ENCODE results near the gene VTI1A. TPM values are rescaled to one million over a fixed set of nuclear protein-coding genes. Genes with fewer than 3 reads are reported as not detected.

Gene VTI1A
- total RNA-seq, 1 donor from 2014 or later = 39.9 TPM

- Mint-ChIP-seq H3K27me3 (ENCODE audit: insufficient read depth) (peaks cover 2% of the 10 kb centered on the region), H3K36me3 (ENCODE audit: low read depth) (peaks cover 2% of the 10 kb centered on the region), H3K27ac (no peak overlapping the region), H3K4me3 (no peak overlapping the region), H3K9me3 (peaks cover 11% of the 10 kb centered on the region), H3K4me1 (ENCODE audit: low read depth) (no peaks in the 10 kb centered on the region)
- no peak for DNase-seq (ENCODE audit: low spot score)
- intact Hi-C loops (cut with micrococcal nuclease) = no loop called here
Measured at GRCh38 chr10:112794201-112794600, 347.2 kb downstream of the VTI1A start.

DNA sequence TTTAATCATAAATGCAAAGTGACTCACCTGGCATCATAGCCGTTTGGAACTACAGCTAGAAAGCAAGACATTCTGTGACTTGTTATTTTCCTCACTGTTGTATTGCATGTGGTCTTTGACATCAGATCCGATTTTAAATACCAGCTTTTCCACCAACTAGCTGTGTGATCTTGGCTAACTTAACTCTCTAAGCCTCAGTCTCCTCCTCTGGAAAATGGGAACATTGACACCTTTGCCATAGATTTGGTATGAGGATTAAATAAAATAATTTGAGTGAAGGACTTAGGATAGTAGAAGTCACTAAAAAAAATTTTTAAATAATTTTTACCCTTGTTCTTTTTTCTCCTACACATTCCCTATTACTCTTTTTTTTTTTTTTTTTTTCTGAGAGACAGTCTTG is 348.1 kb downstream of the VTI1A start:
- Mint-ChIP-seq H3K4me1 (ENCODE audit: low read depth) (no peaks in the 10 kb centered on the region), H3K4me3 (no peak overlapping the region)

GRCh38 chr10:112797197-112797596 is 350.2 kb downstream of the VTI1A start:
- Mint-ChIP-seq H3K27me3 (ENCODE audit: insufficient read depth) (peaks cover 2% of the 10 kb centered on the region), H3K9me3 (no peaks in the 10 kb centered on the region), H3K27ac (no peak overlapping the region), H3K4me1 (ENCODE audit: low read depth) (no peaks in the 10 kb centered on the region), H3K36me3 (ENCODE audit: low read depth) (no peaks in the 10 kb centered on the region), H3K4me3 (no peak overlapping the region)
- intact Hi-C loops (cut with micrococcal nuclease) = no loop called here
- DNase-seq (ENCODE audit: low spot score) = no peak

More for the DNA sequence above, 348.1 kb downstream of the VTI1A start:
- Mint-ChIP-seq H3K27me3 (ENCODE audit: insufficient read depth) (peaks cover 2% of the 10 kb centered on the region), H3K9me3 (peaks cover 7% of the 10 kb centered on the region), H3K36me3 (ENCODE audit: low read depth) (no peaks in the 10 kb centered on the region), H3K27ac (no peak overlapping the region)
- DNase-seq (ENCODE audit: low spot score) = no peak
- intact Hi-C loops (cut with micrococcal nuclease) = no loop called here

DNA sequence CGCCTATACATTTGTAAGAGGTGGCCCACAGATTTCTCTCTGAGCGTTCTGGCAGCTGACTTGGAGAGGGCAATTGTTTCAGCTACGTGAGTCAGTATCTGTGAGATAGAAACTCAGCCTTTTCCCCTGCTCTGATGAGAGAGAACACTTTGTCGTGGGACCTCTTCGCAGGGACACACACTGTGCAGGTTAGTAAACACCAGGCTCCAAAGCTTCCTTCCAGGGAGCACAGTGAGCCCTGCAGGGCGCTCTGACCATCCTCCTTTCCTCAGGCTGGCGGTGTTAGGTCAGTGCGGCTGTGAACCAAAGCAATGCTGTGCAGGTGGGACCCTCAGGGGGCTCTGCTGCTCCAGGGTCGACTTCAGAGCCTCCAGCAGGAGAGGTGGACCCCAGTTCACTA is 350.8 kb downstream of the VTI1A start:
- no peak overlapping the region for H3K4me3 Mint-ChIP-seq
- DNase-seq (ENCODE audit: low spot score) = no peak
- no peaks in the 10 kb centered on the region for H3K9me3 Mint-ChIP-seq
- no peaks in the 10 kb centered on the region for H3K4me1 Mint-ChIP-seq (ENCODE audit: low read depth)
- H3K27ac Mint-ChIP-seq = no peak overlapping the region
- intact Hi-C loops (cut with micrococcal nuclease) = no loop called here
- H3K36me3 Mint-ChIP-seq (ENCODE audit: low read depth) = no peaks in the 10 kb centered on the region
- H3K27me3 Mint-ChIP-seq (ENCODE audit: insufficient read depth) = peaks cover 2% of the 10 kb centered on the region

GRCh38 chr10:112799038-112799437 is 352.0 kb downstream of the VTI1A start:
- Mint-ChIP-seq H3K9me3 (no peaks in the 10 kb centered on the region), H3K4me1 (ENCODE audit: low read depth) (no peaks in the 10 kb centered on the region), H3K27ac (no peak overlapping the region), H3K4me3 (no peak overlapping the region), H3K27me3 (ENCODE audit: insufficient read depth) (peaks cover 2% of the 10 kb centered on the region), H3K36me3 (ENCODE audit: low read depth) (no peaks in the 10 kb centered on the region)
- DNase-seq (ENCODE audit: low spot score) = no peak
- intact Hi-C loops (cut with micrococcal nuclease) = no loop called here

DNA sequence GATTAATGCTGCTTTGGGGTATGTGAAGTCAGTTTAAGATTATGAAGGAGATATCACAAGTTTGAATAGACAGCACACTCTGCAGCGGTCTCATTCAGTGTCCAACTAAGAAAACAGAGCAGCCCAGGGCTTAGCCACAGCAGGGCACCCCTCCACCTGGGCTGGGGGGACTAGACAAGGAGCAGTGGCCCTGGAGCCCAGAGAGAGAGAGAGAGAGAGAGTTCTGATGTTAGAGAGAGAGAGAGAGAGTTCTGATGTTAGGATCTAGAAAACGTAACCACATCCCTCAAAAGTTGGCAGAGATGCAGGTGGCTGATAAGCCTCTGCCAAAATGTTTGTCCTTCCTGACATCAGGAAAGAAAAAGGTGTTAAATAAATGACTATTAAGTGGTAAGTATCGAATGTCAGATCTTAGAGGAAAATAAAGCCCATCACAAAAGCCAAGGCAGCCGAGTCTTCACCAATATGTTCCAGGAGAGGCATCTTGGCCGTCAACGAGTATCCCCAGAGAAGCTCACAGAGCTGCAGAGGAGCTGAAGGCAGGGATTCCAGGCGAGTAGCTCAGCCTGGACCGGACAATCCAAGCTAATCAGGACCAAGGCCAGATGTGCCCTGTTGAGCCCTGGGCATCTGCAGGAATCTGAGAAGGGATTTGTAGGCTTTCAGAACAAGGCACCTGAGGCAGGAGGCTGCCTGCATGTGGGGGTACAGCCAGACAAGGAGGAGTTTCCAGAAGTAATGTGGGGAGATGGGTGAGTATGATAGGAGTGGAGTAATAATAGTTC is 352.9 kb downstream of the VTI1A start:
- Mint-ChIP-seq H3K9me3 (no peaks in the 10 kb centered on the region), H3K27me3 (ENCODE audit: insufficient read depth) (peaks cover 2% of the 10 kb centered on the region), H3K27ac (no peak overlapping the region), H3K36me3 (ENCODE audit: low read depth) (peaks cover 2% of the 10 kb centered on the region), H3K4me3 (no peak overlapping the region), H3K4me1 (ENCODE audit: low read depth) (no peaks in the 10 kb centered on the region)
- intact Hi-C loops (cut with micrococcal nuclease) = no loop called here
- no peak for DNase-seq (ENCODE audit: low spot score)

- H3K36me3 Mint-ChIP-seq (ENCODE audit: low read depth) = peaks cover 2% of the 10 kb centered on the region
- intact Hi-C loops (cut with micrococcal nuclease) = no loop called here
- H3K4me1 Mint-ChIP-seq (ENCODE audit: low read depth) = no peaks in the 10 kb centered on the region
- no peaks in the 10 kb centered on the region for H3K9me3 Mint-ChIP-seq
- no peak overlapping the region for H3K4me3 Mint-ChIP-seq
- no peak overlapping the region for H3K27ac Mint-ChIP-seq
- H3K27me3 Mint-ChIP-seq (ENCODE audit: insufficient read depth) = peaks cover 2% of the 10 kb centered on the region
- no peak for DNase-seq (ENCODE audit: low spot score)
Measured at GRCh38 chr10:112801004-112801403, 354.0 kb downstream of the VTI1A start.

- H3K9me3 Mint-ChIP-seq = no peaks in the 10 kb centered on the region
- H3K4me3 Mint-ChIP-seq = no peak overlapping the region
- no peak overlapping the region for H3K27ac Mint-ChIP-seq
- peaks cover 2% of the 10 kb centered on the region for H3K36me3 Mint-ChIP-seq (ENCODE audit: low read depth)
- peaks cover 2% of the 10 kb centered on the region for H3K27me3 Mint-ChIP-seq (ENCODE audit: insufficient read depth)
- no peaks in the 10 kb centered on the region for H3K4me1 Mint-ChIP-seq (ENCODE audit: low read depth)
- DNase-seq (ENCODE audit: low spot score) = no peak
- intact Hi-C loops (cut with micrococcal nuclease) = no loop called here
Measured at GRCh38 chr10:112801748-112802147, 354.7 kb downstream of the VTI1A start.

GRCh38 chr10:112802411-112803022 is 355.5 kb downstream of the VTI1A start:
- Mint-ChIP-seq H3K36me3 (ENCODE audit: low read depth) (peaks cover 2% of the 10 kb centered on the region), H3K9me3 (no peaks in the 10 kb centered on the region)
- intact Hi-C loops (cut with micrococcal nuclease) = no loop called here

GRCh38 chr10:112803961-112804401 is 357.0 kb downstream of the VTI1A start:
- H3K4me3 Mint-ChIP-seq = no peak overlapping the region
- intact Hi-C loops (cut with micrococcal nuclease) = no loop called here
- H3K27me3 Mint-ChIP-seq (ENCODE audit: insufficient read depth) = no peaks in the 10 kb centered on the region
- no peak overlapping the region for H3K27ac Mint-ChIP-seq
- no peaks in the 10 kb centered on the region for H3K9me3 Mint-ChIP-seq
- H3K36me3 Mint-ChIP-seq (ENCODE audit: low read depth) = peaks cover 2% of the 10 kb centered on the region
- DNase-seq (ENCODE audit: low spot score) = no peak
- no peaks in the 10 kb centered on the region for H3K4me1 Mint-ChIP-seq (ENCODE audit: low read depth)

More at GRCh38 chr10:112802411-112803022, 355.5 kb downstream of the VTI1A start:
- no peak overlapping the region for H3K27ac Mint-ChIP-seq
- peaks cover 2% of the 10 kb centered on the region for H3K27me3 Mint-ChIP-seq (ENCODE audit: insufficient read depth)
- no peaks in the 10 kb centered on the region for H3K4me1 Mint-ChIP-seq (ENCODE audit: low read depth)
- H3K4me3 Mint-ChIP-seq = no peak overlapping the region
- no peak for DNase-seq (ENCODE audit: low spot score)

DNA sequence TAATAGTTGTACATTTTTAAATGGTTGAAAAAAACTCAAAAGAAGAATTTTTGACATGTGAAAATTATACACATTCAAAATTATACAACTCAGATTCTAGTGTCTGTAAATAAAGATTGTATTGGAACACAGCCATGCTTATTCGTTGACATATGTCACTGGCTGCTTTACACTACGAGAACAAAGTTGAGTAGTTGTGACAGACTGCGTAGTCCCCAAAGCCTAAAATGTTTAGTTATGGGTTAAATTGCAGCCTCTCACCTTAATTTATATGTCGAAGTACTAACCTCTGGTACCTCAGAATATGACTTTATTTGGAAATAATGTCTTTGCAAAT is 358.2 kb downstream of the VTI1A start:
- no peak for DNase-seq (ENCODE audit: low spot score)
- intact Hi-C loops (cut with micrococcal nuclease) = no loop called here
- no peaks in the 10 kb centered on the region for H3K9me3 Mint-ChIP-seq
- H3K27me3 Mint-ChIP-seq (ENCODE audit: insufficient read depth) = no peaks in the 10 kb centered on the region
- H3K4me1 Mint-ChIP-seq (ENCODE audit: low read depth) = no peaks in the 10 kb centered on the region
- H3K4me3 Mint-ChIP-seq = no peak overlapping the region
- H3K27ac Mint-ChIP-seq = no peak overlapping the region
- H3K36me3 Mint-ChIP-seq (ENCODE audit: low read depth) = peaks cover 2% of the 10 kb centered on the region

- Mint-ChIP-seq H3K36me3 (ENCODE audit: low read depth) (peaks cover 2% of the 10 kb centered on the region), H3K4me1 (ENCODE audit: low read depth) (no peaks in the 10 kb centered on the region), H3K27ac (no peak overlapping the region), H3K9me3 (no peaks in the 10 kb centered on the region), H3K27me3 (ENCODE audit: insufficient read depth) (no peaks in the 10 kb centered on the region), H3K4me3 (no peak overlapping the region)
- intact Hi-C loops (cut with micrococcal nuclease) = no loop called here
- no peak for DNase-seq (ENCODE audit: low spot score)
Measured at GRCh38 chr10:112805701-112806100, 358.7 kb downstream of the VTI1A start.

GRCh38 chr10:112807013-112807412 is 360.0 kb downstream of the VTI1A start:
- Mint-ChIP-seq H3K4me1 (ENCODE audit: low read depth) (no peaks in the 10 kb centered on the region), H3K27me3 (ENCODE audit: insufficient read depth) (no peaks in the 10 kb centered on the region), H3K36me3 (ENCODE audit: low read depth) (peaks cover 2% of the 10 kb centered on the region), H3K9me3 (no peaks in the 10 kb centered on the region), H3K27ac (no peak overlapping the region), H3K4me3 (no peak overlapping the region)
- no peak for DNase-seq (ENCODE audit: low spot score)
- intact Hi-C loops (cut with micrococcal nuclease) = no loop called here

Data from activated T-helper 1 cell treated with anti-CD3 and anti-CD28 coated beads, Interleukin-12 subunit alpha, Interleukin-12 subunit beta, Interleukin-2, Interleukin-4 antibody, amounts not matched to agents 30 ng/mL and 10 ng/mL and 1 ng/mL, durations not matched to agents 14 hours and 24 hours and 36 hours (primary cell).